ENCODE measurements around the gene DBNL. TPM values are rescaled to one million over a fixed set of nuclear protein-coding genes. Genes with fewer than 3 reads are reported as not detected.

Gene DBNL
- total RNA-seq, 1 donor from 2014 or later = 85.0 TPM

- Mint-ChIP-seq H3K9me3 (ENCODE audit: unreplicated experiment) (no peaks in the 10 kb centered on the region), H3K4me1 (ENCODE audit: low read depth, unreplicated experiment) (peaks cover 12% of the 10 kb centered on the region), H3K4me3 (ENCODE audit: unreplicated experiment) (no peak overlapping the region), H3K36me3 (ENCODE audit: low read depth, unreplicated experiment) (peaks cover 16% of the 10 kb centered on the region), H3K27ac (ENCODE audit: unreplicated experiment) (no peak overlapping the region), H3K27me3 (ENCODE audit: low read depth, unreplicated experiment) (no peaks in the 10 kb centered on the region)
- no peak overlapping the region for H3K4me3 ChIP-seq (ENCODE audit: insufficient read depth, low read depth, low read length)
- no peak overlapping the region for H3K9ac ChIP-seq (ENCODE audit: low read length)
- TF ChIP-seq CTCF (IDR thresholded peaks at IDR 0.05; ENCODE audit: insufficient read depth, low read depth, low read length) (no peak), EZH2 (IDR thresholded peaks at IDR 0.05; ENCODE audit: insufficient read depth, low read length) (no peak)
- no peak overlapping the region for H3K4me2 ChIP-seq (ENCODE audit: low read length)
- peaks cover 49% of the 10 kb centered on the region for H4K20me1 ChIP-seq (ENCODE audit: insufficient read depth, low read length)
- DNase-seq (ENCODE audit: low read depth) (no peak), FAIRE-seq (no peak)
- no peaks in the 10 kb centered on the region for H3K27me3 ChIP-seq (ENCODE audit: insufficient read depth, low read length)
- H3K4me1 ChIP-seq (ENCODE audit: insufficient read depth, low read length) = peaks cover 12% of the 10 kb centered on the region
- H3K36me3 ChIP-seq (ENCODE audit: insufficient read depth, low read length) = no peaks in the 10 kb centered on the region
- H2AFZ ChIP-seq (ENCODE audit: low read depth, low read length) = no peak overlapping the region
- peaks cover 15% of the 10 kb centered on the region for H3K79me2 ChIP-seq (ENCODE audit: insufficient read depth, low read length)
- H3K27ac ChIP-seq (ENCODE audit: low read depth, low read length) = no peak overlapping the region
- H3K9me3 ChIP-seq (ENCODE audit: insufficient read depth, low read depth, low read length) = no peaks in the 10 kb centered on the region
Observed at GRCh38 chr7:44107961-44108767, 63.7 kb downstream of the DBNL start.

GRCh38 chr7:44108768-44109750 is 64.6 kb downstream of the DBNL start:
- no peaks in the 10 kb centered on the region for H3K9me3 Mint-ChIP-seq (ENCODE audit: unreplicated experiment)
- peaks cover 17% of the 10 kb centered on the region for H3K36me3 Mint-ChIP-seq (ENCODE audit: low read depth, unreplicated experiment)
- Histone ChIP-seq H3K9ac (ENCODE audit: low read length) (no peak overlapping the region), H4K20me1 (ENCODE audit: insufficient read depth, low read length) (peaks cover 55% of the 10 kb centered on the region), H3K36me3 (ENCODE audit: insufficient read depth, low read length) (peaks cover 3% of the 10 kb centered on the region), H3K27ac (ENCODE audit: low read depth, low read length) (no peak overlapping the region), H3K27me3 (ENCODE audit: insufficient read depth, low read length) (no peaks in the 10 kb centered on the region), H3K9me3 (ENCODE audit: insufficient read depth, low read depth, low read length) (no peaks in the 10 kb centered on the region), H2AFZ (ENCODE audit: low read depth, low read length) (no peak overlapping the region), H3K4me1 (ENCODE audit: insufficient read depth, low read length) (peaks cover 12% of the 10 kb centered on the region), H3K4me2 (ENCODE audit: low read length) (no peak overlapping the region), H3K79me2 (ENCODE audit: insufficient read depth, low read length) (peaks cover 15% of the 10 kb centered on the region), H3K4me3 (ENCODE audit: insufficient read depth, low read depth, low read length) (no peak overlapping the region)
- peaks cover 11% of the 10 kb centered on the region for H3K4me1 Mint-ChIP-seq (ENCODE audit: low read depth, unreplicated experiment)
- TF ChIP-seq CTCF (IDR thresholded peaks at IDR 0.05; ENCODE audit: insufficient read depth, low read depth, low read length) = no peak
- TF ChIP-seq EZH2 (IDR thresholded peaks at IDR 0.05; ENCODE audit: insufficient read depth, low read length) = no peak
- FAIRE-seq (no peak), DNase-seq (ENCODE audit: low read depth) (no peak)
- H3K27me3 Mint-ChIP-seq (ENCODE audit: low read depth, unreplicated experiment) = no peaks in the 10 kb centered on the region
- H3K27ac Mint-ChIP-seq (ENCODE audit: unreplicated experiment) = no peak overlapping the region
- H3K4me3 Mint-ChIP-seq (ENCODE audit: unreplicated experiment) = no peak overlapping the region

All from astrocyte (in vitro differentiated cells and primary cell).